Keratinocyte (primary cell): Measurements from ENCODE around the gene TMEM220. TPM values are rescaled to one million over a fixed set of nuclear protein-coding genes. Genes with fewer than 3 reads are reported as not detected.

Source experiments
- DNase-seq: peaks from one replicate; pipeline ENCODE4 v3.0.0-alpha.2; 2011; ENCODE audit warnings: low read depth, missing footprints, low spot score
- FAIRE-seq: peaks from 2 replicates; lab custom pipeline; 2011; peaks lifted over from hg19 to GRCh38; lab: Jason Lieb, UNC
- H2AFZ ChIP-seq: 2 replicates; pipeline ENCODE4 v1.6.0; 2012; ENCODE audit warnings: low read length, control low read depth, inconsistent platforms; ENCODE audit not compliant: control insufficient read depth
- H3K27ac ChIP-seq: 2 replicates; pipeline ENCODE4 v1.5.1; 2011; ENCODE audit warnings: low read length; ENCODE audit not compliant: control insufficient read depth, insufficient read depth
- H3K27me3 ChIP-seq: 3 replicates; pipeline ENCODE4 v1.6.0; 2011; ENCODE audit warnings: low read length; ENCODE audit not compliant: control insufficient read depth, insufficient read depth; ENCODE audit errors: extremely low read depth
- H3K36me3 ChIP-seq, 2 experiments: 2 replicates in 1 of 2; 3 replicates in 1 of 2; pipeline ENCODE4 v1.5.1; 2011; ENCODE audit warnings: low read length in 2 of 2, mild to moderate bottlenecking in 1 of 2; ENCODE audit not compliant: control insufficient read depth in 2 of 2, insufficient read depth in 2 of 2; ENCODE audit errors: extremely low read depth in 1 of 2
- H3K4me1 ChIP-seq: 3 replicates; pipeline ENCODE4 v1.5.1; 2011; ENCODE audit warnings: low read length; ENCODE audit not compliant: control insufficient read depth, insufficient read depth; ENCODE audit errors: extremely low read depth
- H3K4me2 ChIP-seq: 3 replicates; pipeline ENCODE4 v1.6.0; 2011; ENCODE audit warnings: low read depth, low read length; ENCODE audit not compliant: control insufficient read depth, insufficient read depth; ENCODE audit errors: extremely low read depth
- H3K4me3 ChIP-seq, 3 experiments: fragments of 200-600 bp in 1 of 3; sonication (generic) in 1 of 3; 2 replicates in 2 of 3; 3 replicates in 1 of 3; pipeline ENCODE4 v1.5.1; 2011 to 2016; ENCODE audit warnings: low read length in 3 of 3, mild to moderate bottlenecking in 3 of 3, control low read depth in 2 of 3, inconsistent platforms in 1 of 3, low read depth in 1 of 3, mixed read lengths in 1 of 3, mixed run types in 1 of 3, moderate library complexity in 1 of 3; ENCODE audit not compliant: control insufficient read depth in 2 of 3, insufficient read depth in 2 of 3; ENCODE audit errors: extremely low read depth in 1 of 3
- H3K79me2 ChIP-seq: 2 replicates; pipeline ENCODE4 v1.6.0; 2012; ENCODE audit warnings: low read length; ENCODE audit not compliant: control insufficient read depth, insufficient read depth
- H3K9ac ChIP-seq: 3 replicates; pipeline ENCODE4 v1.6.0; 2011; ENCODE audit warnings: low read length; ENCODE audit not compliant: control insufficient read depth, insufficient read depth; ENCODE audit errors: extremely low read depth
- H3K9me1 ChIP-seq: 3 replicates; pipeline ENCODE4 v1.6.0; 2011; ENCODE audit warnings: low read length; ENCODE audit not compliant: control insufficient read depth, insufficient read depth; ENCODE audit errors: extremely low read depth
- H3K9me3 ChIP-seq: 2 replicates; pipeline ENCODE4 v1.5.1; 2012; ENCODE audit warnings: low read depth, low read length; ENCODE audit not compliant: control insufficient read depth
- H4K20me1 ChIP-seq: 3 replicates; pipeline ENCODE4 v1.6.0; 2011; ENCODE audit warnings: low read length; ENCODE audit not compliant: control insufficient read depth, insufficient read depth; ENCODE audit errors: extremely low read depth
- EZH2 ChIP-seq: IDR thresholded peaks from one replicate; pipeline ENCODE4 v1.6.1; 2012; ENCODE audit warnings: inconsistent platforms, mild to moderate bottlenecking, low read length, moderate library complexity
- dilution Hi-C: fragments of 300-500 bp; cut with MboI; formaldehyde crosslinking; loops from one replicate; pipeline ENCODE4 v1.7.0; 2020; ENCODE audit warnings: low sequenced_read_pairs; ENCODE audit not compliant: extremely low pct_ligation_motif_present
- polyA plus RNA-seq, 5 experiments: library from polyadenylated mRNA; depleted of rRNA in 3 of 5; stranded (reverse) in 3 of 5; stranded (forward) in 1 of 5; unstranded in 1 of 5; fragments of >200 nt; gene quantifications; 1 replicate in 1 of 5; 2 replicates in 3 of 5; 3 replicates in 1 of 5; pipeline versions ENCODE4 v1.2.1 to v1.2.3, GENCODE V29; 2011 to 2012; ENCODE audit warnings: missing spikeins in 2 of 5, low read depth in 1 of 5, low replicate concordance in 1 of 5
- TF ChIP-seq, protein P1 (sequence below), 3 experiments: IDR thresholded peaks in 1 of 3; conservative IDR thresholded peaks in 1 of 3; optimal IDR thresholded peaks in 1 of 3; 2 replicates in 2 of 3; 3 replicates in 1 of 3; pipeline versions ENCODE3 to v1.5.1; 2011; ENCODE audit warnings: low read length in 3 of 3, mild to moderate bottlenecking in 3 of 3, moderate library complexity in 2 of 3, control low read depth in 1 of 3, inconsistent platforms in 1 of 3; ENCODE audit not compliant: insufficient read depth in 2 of 3; ENCODE audit errors: extremely low read depth in 1 of 3

TMEM220 gene
- polyA plus RNA-seq, 1 donor (not counting 4 experiments of a cell fraction or from before 2014, with no cell fraction given) = 3.3 TPM

DNA sequence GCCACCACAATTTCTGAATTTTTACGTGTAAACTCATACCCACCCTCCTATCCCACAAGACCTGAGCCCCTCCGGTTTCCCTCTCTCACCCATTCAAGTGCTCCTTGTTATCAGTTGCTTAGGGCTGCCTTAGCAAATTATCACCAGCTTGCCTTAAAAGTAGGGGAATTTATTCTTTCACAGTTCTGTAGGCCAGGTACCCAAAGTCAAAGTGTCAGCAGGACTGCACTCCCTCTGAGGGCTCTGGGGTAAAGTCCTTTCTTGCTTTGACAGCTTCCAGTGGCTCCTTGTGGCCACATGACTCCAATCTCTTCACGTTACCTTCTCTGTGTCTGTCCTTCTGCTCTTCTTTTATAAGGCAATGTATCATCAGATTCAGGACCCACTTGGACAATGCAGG lies 7.9 kb upstream of the TMEM220 start:
- Histone ChIP-seq H3K4me3 (no peak overlapping the region), H3K79me2 (no peaks in the 10 kb centered on the region), H4K20me1 (no peaks in the 10 kb centered on the region), H3K9me3 (no peaks in the 10 kb centered on the region), H3K27me3 (peaks cover 8% of the 10 kb centered on the region), H3K4me1 (no peaks in the 10 kb centered on the region), H3K27ac (no peak overlapping the region), H2AFZ (no peak overlapping the region), H3K36me3 (no peaks in the 10 kb centered on the region), H3K9me1 (no peaks in the 10 kb centered on the region), H3K9ac (no peak overlapping the region), H3K4me2 (no peak overlapping the region)
- FAIRE-seq (no peak), DNase-seq (no peak)
- dilution Hi-C loops = no loop called here
- TF ChIP-seq, protein P1, sequence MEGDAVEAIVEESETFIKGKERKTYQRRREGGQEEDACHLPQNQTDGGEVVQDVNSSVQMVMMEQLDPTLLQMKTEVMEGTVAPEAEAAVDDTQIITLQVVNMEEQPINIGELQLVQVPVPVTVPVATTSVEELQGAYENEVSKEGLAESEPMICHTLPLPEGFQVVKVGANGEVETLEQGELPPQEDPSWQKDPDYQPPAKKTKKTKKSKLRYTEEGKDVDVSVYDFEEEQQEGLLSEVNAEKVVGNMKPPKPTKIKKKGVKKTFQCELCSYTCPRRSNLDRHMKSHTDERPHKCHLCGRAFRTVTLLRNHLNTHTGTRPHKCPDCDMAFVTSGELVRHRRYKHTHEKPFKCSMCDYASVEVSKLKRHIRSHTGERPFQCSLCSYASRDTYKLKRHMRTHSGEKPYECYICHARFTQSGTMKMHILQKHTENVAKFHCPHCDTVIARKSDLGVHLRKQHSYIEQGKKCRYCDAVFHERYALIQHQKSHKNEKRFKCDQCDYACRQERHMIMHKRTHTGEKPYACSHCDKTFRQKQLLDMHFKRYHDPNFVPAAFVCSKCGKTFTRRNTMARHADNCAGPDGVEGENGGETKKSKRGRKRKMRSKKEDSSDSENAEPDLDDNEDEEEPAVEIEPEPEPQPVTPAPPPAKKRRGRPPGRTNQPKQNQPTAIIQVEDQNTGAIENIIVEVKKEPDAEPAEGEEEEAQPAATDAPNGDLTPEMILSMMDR (optimal IDR thresholded peaks at IDR 0.05 in 1 of 3, IDR thresholded peaks at IDR 0.05 in 1 of 3, conservative IDR thresholded peaks at IDR 0.05 in 1 of 3; ENCODE audit: extremely low read depth in 1 of 3, insufficient read depth in 2 of 3, low read length in 3 of 3) = no peak
- TF ChIP-seq EZH2 = no peak

DNA sequence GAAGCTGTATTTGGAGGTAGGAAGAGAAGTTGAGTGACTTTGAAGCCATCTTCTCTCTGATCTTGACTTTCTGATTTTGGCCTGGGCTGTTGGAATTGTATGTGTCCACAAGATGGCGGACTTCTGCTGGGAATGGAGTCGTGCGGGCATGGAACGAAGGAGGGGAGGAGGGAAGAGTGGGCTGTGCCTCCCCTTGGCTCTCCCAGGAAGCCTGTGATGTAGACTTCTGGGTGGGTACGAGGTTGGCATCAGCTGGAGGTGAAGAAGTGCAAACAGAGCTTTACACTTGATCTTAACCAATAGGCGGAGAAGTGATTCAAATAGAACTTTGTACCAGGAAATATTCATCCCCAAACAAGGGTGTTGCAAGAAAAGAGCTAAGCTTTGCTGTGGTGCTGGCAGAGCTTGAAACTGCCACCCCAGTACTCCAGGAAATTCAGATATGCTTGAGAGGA lies 7.4 kb upstream of the TMEM220 start:
- FAIRE-seq = peak; percentile 66
- no peaks in the 10 kb centered on the region for H3K79me2 ChIP-seq
- H2AFZ ChIP-seq = peak overlapping the region; percentile 38
- TF ChIP-seq, protein P1 (optimal IDR thresholded peaks at IDR 0.05 in 1 of 3, IDR thresholded peaks at IDR 0.05 in 1 of 3, conservative IDR thresholded peaks at IDR 0.05 in 1 of 3; ENCODE audit: extremely low read depth in 1 of 3, insufficient read depth in 2 of 3, low read length in 3 of 3) = peak; percentile 82 to 90 (median 84)
- TF ChIP-seq EZH2 = no peak
- no peak overlapping the region for H3K9ac ChIP-seq
- no peak overlapping the region for H3K4me3 ChIP-seq
- no peaks in the 10 kb centered on the region for H3K9me1 ChIP-seq
- H3K27me3 ChIP-seq = peaks cover 4% of the 10 kb centered on the region
- H4K20me1 ChIP-seq = no peaks in the 10 kb centered on the region
- no peak overlapping the region for H3K4me2 ChIP-seq
- H3K27ac ChIP-seq = no peak overlapping the region
- dilution Hi-C loops = no loop called here
- H3K36me3 ChIP-seq = no peaks in the 10 kb centered on the region
- DNase-seq = no peak
- H3K9me3 ChIP-seq = no peaks in the 10 kb centered on the region
- H3K4me1 ChIP-seq = no peaks in the 10 kb centered on the region
